ENCODE data around the gene B4GALNT4. TPM values are rescaled to one million over a fixed set of nuclear protein-coding genes. Genes with fewer than 3 reads are reported as not detected.
"Not testable (repeated sequence)": the region's sequence is repeated elsewhere in the genome, so short reads cannot be mapped to it uniquely, and the experiment has no call there.

Gene B4GALNT4
- total RNA-seq, 1 donor from 2014 or later, result 16.4 TPM

DNA sequence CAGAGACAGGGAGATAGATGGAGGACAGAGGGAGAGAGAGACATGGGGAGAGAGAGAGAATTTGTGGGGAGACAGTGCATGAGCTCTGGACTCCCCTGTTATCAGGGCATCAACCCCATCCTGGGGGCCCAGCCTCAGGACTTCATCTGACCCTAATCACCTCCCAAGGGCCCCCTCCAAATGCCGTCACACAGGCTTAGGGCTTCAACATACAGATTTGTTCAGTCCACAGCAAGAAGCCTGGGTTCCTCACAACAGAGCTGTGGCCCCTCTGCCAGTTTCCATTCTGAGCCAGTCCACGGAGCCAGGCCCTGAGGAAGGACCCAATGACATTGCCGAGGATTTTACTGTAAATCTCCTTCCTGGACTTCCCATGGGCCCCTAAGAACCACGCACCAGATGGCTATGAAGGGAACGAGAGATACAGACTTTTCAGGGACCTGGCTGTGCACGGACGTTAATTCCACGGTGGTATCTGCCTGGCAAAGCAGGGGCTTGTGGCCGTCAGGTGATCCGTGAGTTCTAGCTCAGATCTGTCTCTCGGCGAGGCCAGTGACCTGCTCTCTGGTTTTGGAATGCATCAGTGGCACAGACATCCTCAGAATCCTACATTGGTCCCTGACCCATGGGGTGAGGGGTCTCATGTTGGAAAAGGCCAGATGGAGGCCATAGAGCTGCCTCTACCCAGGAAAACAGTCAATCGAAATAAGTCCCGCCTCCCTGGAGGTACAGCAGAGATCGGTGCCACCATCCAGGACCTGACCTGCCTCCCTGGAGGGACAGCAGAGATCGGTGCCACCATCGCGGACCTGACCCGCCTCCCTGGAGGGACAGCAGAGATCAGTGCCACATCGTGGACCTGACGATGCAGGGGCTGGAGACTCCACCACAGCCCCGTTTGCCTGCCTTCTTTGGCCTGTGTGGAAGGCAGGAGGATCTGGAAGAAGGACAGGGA, 8.7 kb upstream of the B4GALNT4 start:
- Mint-ChIP-seq H3K36me3 (no peaks in the 10 kb centered on the region), H3K4me1 (peaks cover 3% of the 10 kb centered on the region), H3K9me3 (peaks cover 28% of the 10 kb centered on the region), H3K27me3 (ENCODE audit: insufficient read depth, low read depth) (peaks cover 11% of the 10 kb centered on the region), H3K4me3 (no peak overlapping the region), H3K27ac (no peak overlapping the region)
- Histone ChIP-seq H3F3A (ENCODE audit: low read depth) (peaks cover 14% of the 10 kb centered on the region), H3K4me2 (no peak overlapping the region), H3K79me2 (ENCODE audit: low read depth) (no peaks in the 10 kb centered on the region), H4K20me1 (ENCODE audit: low read depth) (no peaks in the 10 kb centered on the region), H3K4me3 (no peak overlapping the region), H3K27ac (no peak overlapping the region), H3K4me1 (peaks cover 2% of the 10 kb centered on the region), H3K36me3 (no peaks in the 10 kb centered on the region), H3K9me3 (ENCODE audit: low read depth) (peaks cover 6% of the 10 kb centered on the region), H2AFZ (replicated peaks) (no peak overlapping the region), H3K9ac (no peak overlapping the region), H3K27me3 (no peaks in the 10 kb centered on the region)
- TF ChIP-seq, protein P1, sequence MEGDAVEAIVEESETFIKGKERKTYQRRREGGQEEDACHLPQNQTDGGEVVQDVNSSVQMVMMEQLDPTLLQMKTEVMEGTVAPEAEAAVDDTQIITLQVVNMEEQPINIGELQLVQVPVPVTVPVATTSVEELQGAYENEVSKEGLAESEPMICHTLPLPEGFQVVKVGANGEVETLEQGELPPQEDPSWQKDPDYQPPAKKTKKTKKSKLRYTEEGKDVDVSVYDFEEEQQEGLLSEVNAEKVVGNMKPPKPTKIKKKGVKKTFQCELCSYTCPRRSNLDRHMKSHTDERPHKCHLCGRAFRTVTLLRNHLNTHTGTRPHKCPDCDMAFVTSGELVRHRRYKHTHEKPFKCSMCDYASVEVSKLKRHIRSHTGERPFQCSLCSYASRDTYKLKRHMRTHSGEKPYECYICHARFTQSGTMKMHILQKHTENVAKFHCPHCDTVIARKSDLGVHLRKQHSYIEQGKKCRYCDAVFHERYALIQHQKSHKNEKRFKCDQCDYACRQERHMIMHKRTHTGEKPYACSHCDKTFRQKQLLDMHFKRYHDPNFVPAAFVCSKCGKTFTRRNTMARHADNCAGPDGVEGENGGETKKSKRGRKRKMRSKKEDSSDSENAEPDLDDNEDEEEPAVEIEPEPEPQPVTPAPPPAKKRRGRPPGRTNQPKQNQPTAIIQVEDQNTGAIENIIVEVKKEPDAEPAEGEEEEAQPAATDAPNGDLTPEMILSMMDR (IDR thresholded peaks at IDR 0.05), result no peak
- TF ChIP-seq EZH2 (IDR thresholded peaks at IDR 0.05), result no peak
- no peak for TF ChIP-seq EZH2phosphoT487 (IDR thresholded peaks at IDR 0.05)
- DNase-seq (ENCODE audit: low spot score), result no peak

DNA sequence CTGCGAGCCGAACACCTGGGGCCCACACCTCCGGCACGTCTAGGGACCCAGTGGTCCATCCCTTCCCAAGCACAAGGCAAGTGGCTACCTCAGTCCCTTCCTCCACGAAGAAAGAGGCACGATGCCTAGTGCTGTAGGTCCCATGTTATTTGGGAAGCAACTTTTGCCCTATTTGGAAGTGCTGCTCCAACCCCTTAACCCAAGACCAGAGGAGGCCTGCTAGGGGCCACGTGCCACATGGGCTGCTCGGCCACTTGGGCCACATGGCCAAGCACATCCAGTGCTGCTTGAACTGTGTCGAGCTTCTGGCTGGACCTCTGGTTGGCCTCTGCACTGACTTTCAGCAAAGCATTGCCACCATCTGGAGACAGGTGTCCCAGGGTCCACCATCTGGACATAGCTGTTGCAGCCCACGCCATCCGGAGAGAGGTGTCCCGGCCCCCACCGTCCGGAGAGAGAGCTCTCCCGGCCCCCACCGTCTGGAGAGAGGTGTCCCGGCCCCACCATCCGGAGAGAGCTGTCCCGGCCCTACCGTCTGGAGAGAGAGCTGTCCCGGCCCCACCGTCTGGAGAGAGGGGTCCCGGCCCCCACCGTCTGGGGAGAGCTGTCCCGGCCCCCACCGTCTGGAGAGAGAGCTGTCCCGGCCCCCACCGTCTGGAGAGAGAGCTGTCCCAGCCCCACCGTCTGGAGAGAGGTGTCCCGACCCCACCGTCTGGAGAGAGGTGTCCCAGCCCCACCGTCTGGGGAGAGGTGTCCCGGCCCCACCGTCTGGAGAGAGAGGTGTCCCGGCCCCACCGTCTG, 6.5 kb upstream of the B4GALNT4 start:
- peaks cover 16% of the 10 kb centered on the region for H3K27me3 Mint-ChIP-seq (ENCODE audit: insufficient read depth, low read depth)
- Histone ChIP-seq H3F3A (ENCODE audit: low read depth) (peaks cover 2% of the 10 kb centered on the region), H3K4me2 (no peak overlapping the region), H2AFZ (replicated peaks) (no peak overlapping the region), H3K27ac (no peak overlapping the region), H3K27me3 (no peaks in the 10 kb centered on the region), H3K4me3 (no peak overlapping the region), H3K36me3 (no peaks in the 10 kb centered on the region), H3K9me3 (ENCODE audit: low read depth) (peaks cover 6% of the 10 kb centered on the region), H3K79me2 (ENCODE audit: low read depth) (no peaks in the 10 kb centered on the region), H3K4me1 (no peaks in the 10 kb centered on the region), H4K20me1 (ENCODE audit: low read depth) (no peaks in the 10 kb centered on the region), H3K9ac (no peak overlapping the region)
- H3K36me3 Mint-ChIP-seq, result peaks cover 4% of the 10 kb centered on the region
- no peak overlapping the region for H3K27ac Mint-ChIP-seq
- TF ChIP-seq EZH2 (IDR thresholded peaks at IDR 0.05), result no peak
- TF ChIP-seq, protein P1 (IDR thresholded peaks at IDR 0.05), result no peak
- no peak for TF ChIP-seq EZH2phosphoT487 (IDR thresholded peaks at IDR 0.05)
- peaks cover 7% of the 10 kb centered on the region for H3K4me1 Mint-ChIP-seq
- no peak for DNase-seq (ENCODE audit: low spot score)
- no peak overlapping the region for H3K4me3 Mint-ChIP-seq
- peaks cover 35% of the 10 kb centered on the region for H3K9me3 Mint-ChIP-seq

DNA sequence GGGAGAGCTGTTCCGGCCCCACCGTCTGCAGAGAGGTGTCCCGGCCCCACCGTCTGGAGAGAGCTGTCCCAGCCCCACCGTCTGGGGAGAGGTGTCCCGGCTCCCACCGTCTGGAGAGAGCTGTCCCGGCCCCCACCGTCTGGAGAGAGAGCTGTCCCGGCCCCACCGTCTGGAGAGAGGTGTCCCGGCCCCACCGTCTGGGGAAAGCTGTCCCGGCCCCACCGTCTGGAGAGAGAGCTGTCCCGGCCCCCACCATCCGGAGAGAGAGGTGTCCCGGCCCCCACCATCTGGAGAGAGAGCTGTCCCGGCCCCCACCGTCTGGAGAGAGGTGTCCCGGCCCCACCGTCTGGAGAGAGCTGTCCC, 5.9 kb upstream of the B4GALNT4 start:
- not testable (repeated sequence) for H3F3A ChIP-seq (ENCODE audit: low read depth); H3K4me3 ChIP-seq
- peaks cover 16% of the 10 kb centered on the region for H3K27me3 Mint-ChIP-seq (ENCODE audit: insufficient read depth, low read depth)

More for the DNA sequence above, 5.9 kb upstream of the B4GALNT4 start:
- not testable (repeated sequence) for H3K27ac Mint-ChIP-seq; H3K36me3 Mint-ChIP-seq; H3K4me1 ChIP-seq; DNase-seq (ENCODE audit: low spot score); H3K9ac ChIP-seq; H3K4me2 ChIP-seq; H3K79me2 ChIP-seq (ENCODE audit: low read depth); H4K20me1 ChIP-seq (ENCODE audit: low read depth); H3K27ac ChIP-seq; H3K36me3 ChIP-seq; H3K4me3 Mint-ChIP-seq; H3K27me3 ChIP-seq; H3K9me3 ChIP-seq (ENCODE audit: low read depth); H2AFZ ChIP-seq (replicated peaks)
- Mint-ChIP-seq H3K9me3 (peaks cover 34% of the 10 kb centered on the region), H3K4me1 (peaks cover 11% of the 10 kb centered on the region)

Data from neural progenitor cell (in vitro differentiated cells).